ENCODE data around the gene NEXN.

GRCh38 chr1:77948841-77949424, 60.5 kb downstream of the NEXN start:
- no peak for TF ChIP-seq POLR2A (IDR thresholded peaks at IDR 0.05)
- TF ChIP-seq, protein P1, sequence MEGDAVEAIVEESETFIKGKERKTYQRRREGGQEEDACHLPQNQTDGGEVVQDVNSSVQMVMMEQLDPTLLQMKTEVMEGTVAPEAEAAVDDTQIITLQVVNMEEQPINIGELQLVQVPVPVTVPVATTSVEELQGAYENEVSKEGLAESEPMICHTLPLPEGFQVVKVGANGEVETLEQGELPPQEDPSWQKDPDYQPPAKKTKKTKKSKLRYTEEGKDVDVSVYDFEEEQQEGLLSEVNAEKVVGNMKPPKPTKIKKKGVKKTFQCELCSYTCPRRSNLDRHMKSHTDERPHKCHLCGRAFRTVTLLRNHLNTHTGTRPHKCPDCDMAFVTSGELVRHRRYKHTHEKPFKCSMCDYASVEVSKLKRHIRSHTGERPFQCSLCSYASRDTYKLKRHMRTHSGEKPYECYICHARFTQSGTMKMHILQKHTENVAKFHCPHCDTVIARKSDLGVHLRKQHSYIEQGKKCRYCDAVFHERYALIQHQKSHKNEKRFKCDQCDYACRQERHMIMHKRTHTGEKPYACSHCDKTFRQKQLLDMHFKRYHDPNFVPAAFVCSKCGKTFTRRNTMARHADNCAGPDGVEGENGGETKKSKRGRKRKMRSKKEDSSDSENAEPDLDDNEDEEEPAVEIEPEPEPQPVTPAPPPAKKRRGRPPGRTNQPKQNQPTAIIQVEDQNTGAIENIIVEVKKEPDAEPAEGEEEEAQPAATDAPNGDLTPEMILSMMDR (IDR thresholded peaks at IDR 0.05) = peak in 1 of 4 experiments; percentile 13
